H9 (cell line): ENCODE data around the gene XPNPEP3. TPM values are rescaled to one million over a fixed set of nuclear protein-coding genes. Genes with fewer than 3 reads are reported as not detected.

Experiments used
- DNase-seq: peaks from one replicate; pipeline ENCODE4 v3.0.0-alpha.2; 2017
- H2AFZ ChIP-seq: one replicate; pipeline ENCODE4 v1.6.1; 2013; ENCODE audit warnings: mild to moderate bottlenecking, low read length, control low read depth, moderate library complexity
- H2AK5ac ChIP-seq: 2 replicates; pipeline ENCODE4 v1.6.1; 2013; ENCODE audit warnings: low read length, control low read depth, mixed read lengths; ENCODE audit not compliant: insufficient read length
- H2BK120ac ChIP-seq: one replicate; pipeline ENCODE4 v1.6.1; 2013; ENCODE audit warnings: low read depth, mild to moderate bottlenecking, low read length, control low read depth, inconsistent platforms; ENCODE audit not compliant: poor library complexity, severe bottlenecking
- H2BK12ac ChIP-seq: 2 replicates; pipeline ENCODE4 v1.6.1; 2013; ENCODE audit warnings: low read length, control low read depth, mixed read lengths, low read depth; ENCODE audit not compliant: insufficient read length
- H2BK15ac ChIP-seq: 2 replicates; pipeline ENCODE4 v1.6.1; 2013; ENCODE audit warnings: low read depth, low read length, control low read depth
- H2BK20ac ChIP-seq: one replicate; pipeline ENCODE4 v1.6.1; 2013; ENCODE audit warnings: low read depth, mild to moderate bottlenecking, low read length, control low read depth, inconsistent platforms; ENCODE audit not compliant: poor library complexity, severe bottlenecking
- H2BK5ac ChIP-seq: 2 replicates; pipeline ENCODE4 v1.6.1; 2013; ENCODE audit warnings: low read length, control low read depth, mixed read lengths; ENCODE audit not compliant: insufficient read length
- H3K14ac ChIP-seq: 2 replicates; pipeline ENCODE4 v1.6.1; 2013; ENCODE audit warnings: low read length, control low read depth; ENCODE audit not compliant: insufficient read depth
- H3K18ac ChIP-seq: 2 replicates; pipeline ENCODE4 v1.6.1; 2013; ENCODE audit warnings: low read depth, mild to moderate bottlenecking, mixed read lengths, low read length, control low read depth; ENCODE audit not compliant: insufficient read length
- H3K23ac ChIP-seq: 2 replicates; pipeline ENCODE4 v1.6.1; 2013; ENCODE audit warnings: low read length, control low read depth, mixed read lengths, low read depth; ENCODE audit not compliant: insufficient read length
- H3K23me2 ChIP-seq: 2 replicates; pipeline ENCODE4 v1.6.1; 2013; ENCODE audit warnings: low read depth, mild to moderate bottlenecking, mixed read lengths, low read length, control low read depth; ENCODE audit not compliant: insufficient read length, poor library complexity, severe bottlenecking
- H3K27ac ChIP-seq: 2 replicates; pipeline ENCODE4 v1.5.1; 2013; ENCODE audit warnings: low read length, control low read depth, mixed read lengths, low read depth; ENCODE audit not compliant: insufficient read length
- H3K27me3 ChIP-seq: 2 replicates; pipeline ENCODE4 v1.6.1; 2013; ENCODE audit warnings: low read length, control low read depth, inconsistent platforms; ENCODE audit not compliant: insufficient read depth
- H3K4ac ChIP-seq: 2 replicates; pipeline ENCODE4 v1.6.1; 2013; ENCODE audit warnings: low read depth, mild to moderate bottlenecking, control low read depth, inconsistent platforms, low read length, moderate library complexity
- H3K4me1 ChIP-seq: 2 replicates; pipeline ENCODE4 v1.6.1; 2013; ENCODE audit warnings: low read length, control low read depth, inconsistent platforms; ENCODE audit not compliant: insufficient read depth
- H3K4me2 ChIP-seq: 2 replicates; pipeline ENCODE4 v1.6.1; 2013; ENCODE audit warnings: low read length, control low read depth, mixed read lengths; ENCODE audit not compliant: insufficient read length, insufficient read depth
- H3K56ac ChIP-seq: 2 replicates; pipeline ENCODE4 v1.6.1; 2013; ENCODE audit warnings: low read depth, mild to moderate bottlenecking, mixed read lengths, low read length, control low read depth; ENCODE audit not compliant: insufficient read length
- H3K79me1 ChIP-seq: 2 replicates; pipeline ENCODE4 v1.6.1; 2013; ENCODE audit warnings: low read depth, mild to moderate bottlenecking, moderate library complexity, low read length, control low read depth, inconsistent platforms; ENCODE audit not compliant: insufficient read depth, poor library complexity, severe bottlenecking
- H3K79me2 ChIP-seq: 2 replicates; pipeline ENCODE4 v1.6.1; 2013; ENCODE audit warnings: low read length, control low read depth, inconsistent platforms; ENCODE audit not compliant: insufficient read depth
- H3K9ac ChIP-seq: 2 replicates; pipeline ENCODE4 v1.6.1; 2013; ENCODE audit warnings: low read length, control low read depth, mixed read lengths; ENCODE audit not compliant: insufficient read length; ENCODE audit errors: extremely low read depth
- H3K9me3 ChIP-seq: one replicate; pipeline ENCODE4 v1.6.1; 2013; ENCODE audit warnings: low read depth, low read length, inconsistent platforms; ENCODE audit not compliant: control insufficient read depth
- H3T11ph ChIP-seq: one replicate; pipeline ENCODE4 v1.6.1; 2013; ENCODE audit warnings: mild to moderate bottlenecking, low read length, control low read depth, inconsistent platforms
- H4K20me1 ChIP-seq: one replicate; pipeline ENCODE4 v1.6.1; 2013; ENCODE audit not compliant: control insufficient read depth, insufficient read length, insufficient read depth
- H4K5ac ChIP-seq: 2 replicates; pipeline ENCODE4 v1.6.1; 2013; ENCODE audit warnings: low read depth, mild to moderate bottlenecking, mixed read lengths, low read length, control low read depth; ENCODE audit not compliant: insufficient read length
- H4K8ac ChIP-seq: replicated peaks from 2 replicates; pipeline ENCODE4 v1.6.1; 2013; ENCODE audit warnings: low read length, control low read depth, mixed read lengths, low read depth; ENCODE audit not compliant: insufficient read length
- H4K91ac ChIP-seq: 2 replicates; pipeline ENCODE4 v1.6.1; 2013; ENCODE audit warnings: low read depth, mild to moderate bottlenecking, moderate library complexity, mixed read lengths, low read length, control low read depth; ENCODE audit not compliant: insufficient read length
- H3K27ac Mint-ChIP-seq, 3 experiments: 2 replicates in 2 of 3; 3 replicates in 1 of 3; pipeline ENCODE4 v1.8.0; 2020 to 2021; ENCODE audit warnings: mixed read lengths in 3 of 3, mild to moderate bottlenecking in 1 of 3, moderate library complexity in 1 of 3
- H3K27me3 Mint-ChIP-seq: 2 replicates; pipeline ENCODE4 v1.8.0; 2021; ENCODE audit warnings: low read depth, mild to moderate bottlenecking, moderate library complexity, mixed read lengths
- H3K36me3 Mint-ChIP-seq, 3 experiments: 2 replicates in 2 of 3; 3 replicates in 1 of 3; pipeline ENCODE4 v1.8.0; 2020 to 2021; ENCODE audit warnings: low read depth in 3 of 3, mixed read lengths in 3 of 3; ENCODE audit not compliant: insufficient read depth in 1 of 3
- H3K4me1 Mint-ChIP-seq, 2 experiments: 2 replicates each; pipeline ENCODE4 v1.8.0; 2020; ENCODE audit warnings: mixed read lengths in 2 of 2
- H3K4me3 Mint-ChIP-seq, 2 experiments: 2 replicates in 1 of 2; 3 replicates in 1 of 2; pipeline ENCODE4 v1.8.0; 2020 to 2021; ENCODE audit warnings: mild to moderate bottlenecking in 2 of 2, mixed read lengths in 2 of 2, moderate library complexity in 1 of 2
- H3K9me3 Mint-ChIP-seq, 2 experiments: 2 replicates in 1 of 2; 3 replicates in 1 of 2; pipeline ENCODE4 v1.8.0; 2020; ENCODE audit warnings: mild to moderate bottlenecking in 2 of 2, mixed read lengths in 2 of 2, moderate library complexity in 1 of 2
- CTCF ChIP-seq: fragments of 200-600 bp; sonication (generic); conservative IDR thresholded peaks from 3 replicates; pipeline ENCODE4 v1.8.0; 2021; ENCODE audit warnings: antibody characterized with exemption, mild to moderate bottlenecking
- WGBS: extraction: QIAGEN DNeasy Blood & Tissue Kit; methylation state at CpG from one replicate; pipeline ENCODE4 v1.1.7; 2013; ENCODE audit warnings: missing lambda C conversion rate, low lambda C conversion rate, mixed read lengths; ENCODE audit not compliant: insufficient read length; ENCODE audit errors: extremely low coverage; 5-methylcytosine and 5-hydroxymethylcytosine counted together
- total RNA-seq: library from RNA; stranded (reverse); gene quantifications from 2 replicates; pipeline ENCODE4 v1.2.1, GENCODE V29; 2021

Gene XPNPEP3
- total RNA-seq, 1 experiment from 2014 or later, result 18.3 TPM

DNA sequence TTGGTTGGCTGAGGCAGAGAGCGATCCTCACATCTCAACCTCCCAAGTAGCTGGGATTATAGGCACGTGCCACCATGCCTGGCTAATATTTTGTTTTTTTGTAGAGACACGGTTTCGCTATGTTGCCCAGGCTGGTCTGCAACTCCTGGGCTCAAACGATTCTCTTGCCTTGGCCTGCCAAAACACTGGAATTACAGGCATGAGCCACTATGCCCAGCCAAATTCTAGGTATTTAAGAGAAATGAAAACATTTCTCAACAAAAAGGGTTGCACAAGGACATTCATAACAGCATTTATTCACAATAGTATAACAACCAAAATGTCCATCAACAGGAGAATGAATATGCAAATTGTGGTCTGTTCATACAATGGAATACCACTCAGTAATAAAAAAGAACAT lies 62.5 kb downstream of the XPNPEP3 start:
- no peak overlapping the region for H4K91ac ChIP-seq
- DNase-seq, result no peak
- H3K79me1 ChIP-seq, result no peaks in the 10 kb centered on the region
- H3K27me3 ChIP-seq, result no peaks in the 10 kb centered on the region
- H3K4me1 ChIP-seq, result no peaks in the 10 kb centered on the region
- no peak overlapping the region for H3K9ac ChIP-seq
- Mint-ChIP-seq H3K9me3 (no peaks in the 10 kb centered on the region), H3K4me1 (no peaks in the 10 kb centered on the region), H3K27ac (no peak overlapping the region), H3K4me3 (no peak overlapping the region), H3K27me3 (no peaks in the 10 kb centered on the region), H3K36me3 (peaks cover 13 to 44% (median 29%) of the 10 kb centered on the region in 3 experiments; a peak in 6 of 7 replicates)
- no peak overlapping the region for H2BK120ac ChIP-seq
- TF ChIP-seq CTCF, result no peak
- no peaks in the 10 kb centered on the region for H3K9me3 ChIP-seq
- H2AK5ac ChIP-seq, result no peak overlapping the region
- no peak overlapping the region for H2BK20ac ChIP-seq
- H3T11ph ChIP-seq, result no peak overlapping the region
- H2AFZ ChIP-seq, result no peak overlapping the region
- H2BK15ac ChIP-seq, result no peak overlapping the region
- WGBS, result no CpG with 5 or more reads among the region's 5 CpGs
- no peaks in the 10 kb centered on the region for H3K23me2 ChIP-seq
- no peak overlapping the region for H3K18ac ChIP-seq
- H4K5ac ChIP-seq, result no peak overlapping the region
- no peak overlapping the region for H3K23ac ChIP-seq
- no peaks in the 10 kb centered on the region for H4K20me1 ChIP-seq
- no peak overlapping the region for H3K4me2 ChIP-seq
- H2BK12ac ChIP-seq, result no peak overlapping the region
- H3K4ac ChIP-seq, result no peak overlapping the region
- no peak overlapping the region for H3K56ac ChIP-seq
- no peak overlapping the region for H3K27ac ChIP-seq
- no peaks in the 10 kb centered on the region for H3K79me2 ChIP-seq
- no peak overlapping the region for H3K14ac ChIP-seq
- H4K8ac ChIP-seq, result no peak overlapping the region
- no peak overlapping the region for H2BK5ac ChIP-seq
